PC-3 (cell line): ENCODE measurements around the gene CHKA. TPM values are rescaled to one million over a fixed set of nuclear protein-coding genes. Genes with fewer than 3 reads are reported as not detected.
A peak's percentile ranks its signal among the peaks of the same experiment; 100 is the strongest.

ENCODE experiments used
- ATAC-seq: fragments of 200-7000 bp; cut with Tn5 transposase; 2 replicates; pipeline ENCODE4 v1.9.1; 2020; ENCODE audit warnings: mild to moderate bottlenecking, moderate library complexity
- BruUV-seq: library from RNA; stranded (reverse); fragments of 400-500 nt; replicated peaks from 2 replicates; lab custom pipeline; 2021; lab: Mats Ljungman, UMichigan
- CTCF ChIA-PET: fragments of 300-600 bp; sonication (Branson Sonifier 250); formaldehyde crosslinking; loops from one replicate; lab custom pipeline; 2022; ENCODE audit warnings: antibody characterized with exemption; lab: Charles Lee
- POLR2A ChIA-PET: fragments of 300-600 bp; sonication (Branson Sonifier 250); formaldehyde crosslinking; loops from one replicate; lab custom pipeline; 2022; ENCODE audit warnings: antibody characterized with exemption; ENCODE audit not compliant: unreplicated experiment; lab: Charles Lee
- DNase-seq: peaks from one replicate; pipeline ENCODE4 v3.0.0-alpha.2; 2015
- H2AFZ ChIP-seq: fragments of 300-600 bp; sonication (generic); 2 replicates; pipeline ENCODE4 v1.6.0; 2016; ENCODE audit warnings: antibody characterized with exemption, low read length
- H3F3A ChIP-seq: fragments of 300-600 bp; sonication (generic); one replicate; pipeline ENCODE4 v1.6.0; 2017; ENCODE audit warnings: antibody characterized with exemption, low read length, control low read depth, mild to moderate bottlenecking; ENCODE audit not compliant: unreplicated experiment
- H3K27ac ChIP-seq: fragments of 300-600 bp; sonication (generic); 2 replicates; pipeline ENCODE4 v1.5.1; 2016; ENCODE audit warnings: mild to moderate bottlenecking, low read length
- H3K27me3 ChIP-seq: fragments of 300-600 bp; sonication (generic); 2 replicates; pipeline ENCODE4 v1.6.1; 2016; ENCODE audit warnings: low read length, mixed read lengths
- H3K36me3 ChIP-seq: fragments of 300-600 bp; sonication (generic); 2 replicates; pipeline ENCODE4 v1.6.1; 2016; ENCODE audit warnings: low read depth, mixed run types, low read length, mixed read lengths
- H3K4me1 ChIP-seq: fragments of 300-600 bp; sonication (generic); 2 replicates; pipeline ENCODE4 v1.5.1; 2016; ENCODE audit warnings: low read length; ENCODE audit not compliant: insufficient read depth
- H3K4me2 ChIP-seq: fragments of 300-600 bp; sonication (generic); 2 replicates; pipeline ENCODE4 v1.6.0; 2016; ENCODE audit warnings: low read length
- H3K4me3 ChIP-seq: fragments of 300-600 bp; sonication (generic); 2 replicates; pipeline ENCODE4 v1.5.1; 2016; ENCODE audit warnings: mild to moderate bottlenecking, low read length, mixed read lengths
- H3K79me2 ChIP-seq: fragments of 300-600 bp; sonication (generic); 2 replicates; pipeline ENCODE4 v1.6.1; 2017; ENCODE audit warnings: low read length, mixed read lengths
- H3K9ac ChIP-seq: fragments of 300-600 bp; sonication (generic); 2 replicates; pipeline ENCODE4 v1.6.0; 2016; ENCODE audit warnings: mild to moderate bottlenecking, low read length
- H3K9me2 ChIP-seq: fragments of 300-600 bp; sonication (generic); replicated peaks from 2 replicates; pipeline ENCODE4 v1.6.1; 2016; ENCODE audit warnings: mixed run types, low read length, mixed read lengths
- H3K9me3 ChIP-seq: fragments of 300-600 bp; sonication (generic); 2 replicates; pipeline ENCODE4 v1.6.1; 2016; ENCODE audit warnings: low read length, mixed read lengths
- H4K20me1 ChIP-seq: fragments of 300-600 bp; sonication (generic); 2 replicates; pipeline ENCODE4 v1.6.1; 2016; ENCODE audit warnings: low read length, mixed read lengths
- EZH2 ChIP-seq: fragments of 300-600 bp; sonication (generic); IDR thresholded peaks from one replicate; pipeline ENCODE4 v1.6.1; 2017; ENCODE audit warnings: antibody characterized with exemption, mild to moderate bottlenecking, low read length; ENCODE audit not compliant: unreplicated experiment
- EZH2phosphoT487 ChIP-seq: fragments of 300-600 bp; sonication (generic); IDR thresholded peaks from 2 replicates; pipeline ENCODE4 v1.6.1; 2018; ENCODE audit warnings: mild to moderate bottlenecking, antibody characterized with exemption, low read length, borderline replicate concordance
- intact Hi-C: fragments of 100-400 bp; cut with micrococcal nuclease; formaldehyde crosslinking; loops from 2 replicates; pipeline ENCODE4 v1.9.0; 2023
- total RNA-seq: library from RNA; depleted of rRNA; stranded (reverse); fragments of >200 nt; gene quantifications from 2 replicates; pipeline ENCODE4 v1.2.3, GENCODE V29; 2014
- TF ChIP-seq, protein P1 (sequence below): fragments of 300-600 bp; sonication (generic); conservative IDR thresholded peaks from 2 replicates; pipeline ENCODE4 v1.5.1; 2017; ENCODE audit warnings: antibody characterized with exemption, low read depth, mild to moderate bottlenecking, low read length

Gene CHKA
- total RNA-seq, 1 experiment from 2014 or later, result 57.5 TPM

DNA sequence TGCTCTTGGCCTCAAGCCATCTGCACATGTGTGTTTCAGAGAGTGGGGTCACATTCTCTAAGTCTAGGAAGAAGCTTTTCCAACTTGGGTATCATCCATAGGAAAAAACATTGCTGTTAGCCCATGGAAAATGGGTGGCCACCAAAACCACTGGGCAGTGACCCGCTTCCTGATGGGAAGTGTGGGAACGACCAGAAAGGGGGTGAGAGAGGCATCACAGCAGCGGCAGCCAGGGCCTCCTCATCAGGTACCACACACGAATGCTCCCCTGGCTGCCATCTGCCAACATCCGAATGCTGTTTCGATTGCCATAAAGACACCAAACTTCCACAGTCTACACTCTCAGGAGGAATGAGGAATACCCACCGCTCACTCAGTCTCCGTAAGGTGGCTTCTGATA is 40.3 kb downstream of the CHKA start:
- POLR2A ChIA-PET, result no interaction called here

DNA sequence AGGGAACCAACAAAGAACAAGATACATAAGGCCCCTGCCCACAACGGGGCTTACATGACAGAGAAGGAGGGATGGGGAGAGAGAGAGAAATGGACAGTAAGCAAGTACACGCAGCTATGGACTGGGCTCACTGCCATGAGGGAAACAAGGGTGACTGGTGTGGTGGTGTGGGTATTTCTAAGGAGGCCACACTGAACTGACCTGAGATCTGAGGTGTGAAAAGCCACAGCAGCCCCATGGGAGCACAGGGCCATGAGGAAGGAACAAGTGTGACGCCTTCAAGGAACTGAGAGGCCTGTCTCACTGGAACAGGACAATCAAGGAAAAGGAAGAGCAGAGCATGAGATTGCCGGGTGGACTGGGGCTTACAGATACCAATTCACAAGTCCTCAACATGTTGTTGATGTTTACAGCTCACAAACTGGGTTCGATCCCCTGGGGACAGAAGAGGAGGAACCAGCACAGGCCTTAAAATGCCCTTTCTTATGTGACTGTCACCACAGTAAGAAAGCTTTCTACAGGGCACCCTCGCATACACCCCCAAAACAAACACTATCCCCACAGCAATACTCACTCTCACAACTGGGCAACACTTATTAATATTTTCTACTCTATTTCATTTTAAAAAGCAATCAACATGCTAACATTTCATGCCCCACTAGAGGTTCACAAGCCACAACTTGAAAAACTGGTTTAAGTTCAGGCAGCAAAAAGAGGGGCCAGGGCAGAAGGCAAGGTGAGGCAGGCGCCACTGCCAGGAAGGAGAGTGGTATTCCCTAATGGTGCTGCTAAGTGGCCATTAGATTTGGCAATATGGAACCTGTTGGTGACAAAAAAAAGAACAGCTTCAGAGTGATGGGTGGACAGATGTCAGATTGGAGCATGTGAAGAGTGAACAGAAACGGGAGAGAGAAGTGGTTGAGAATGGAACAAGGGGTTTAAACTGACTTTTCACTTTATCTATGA is 43.3 kb downstream of the CHKA start:
- no TSS peak for BruUV-seq
- no peaks in the 10 kb centered on the region for H3K4me1 ChIP-seq
- peaks cover 32% of the 10 kb centered on the region; the same call in 1 of the 2 replicates for H3K36me3 ChIP-seq
- ChIA-PET CTCF (no interaction called here), POLR2A (no interaction called here)
- TF ChIP-seq EZH2 (no peak), EZH2phosphoT487 (no peak)
- TF ChIP-seq, protein P1, sequence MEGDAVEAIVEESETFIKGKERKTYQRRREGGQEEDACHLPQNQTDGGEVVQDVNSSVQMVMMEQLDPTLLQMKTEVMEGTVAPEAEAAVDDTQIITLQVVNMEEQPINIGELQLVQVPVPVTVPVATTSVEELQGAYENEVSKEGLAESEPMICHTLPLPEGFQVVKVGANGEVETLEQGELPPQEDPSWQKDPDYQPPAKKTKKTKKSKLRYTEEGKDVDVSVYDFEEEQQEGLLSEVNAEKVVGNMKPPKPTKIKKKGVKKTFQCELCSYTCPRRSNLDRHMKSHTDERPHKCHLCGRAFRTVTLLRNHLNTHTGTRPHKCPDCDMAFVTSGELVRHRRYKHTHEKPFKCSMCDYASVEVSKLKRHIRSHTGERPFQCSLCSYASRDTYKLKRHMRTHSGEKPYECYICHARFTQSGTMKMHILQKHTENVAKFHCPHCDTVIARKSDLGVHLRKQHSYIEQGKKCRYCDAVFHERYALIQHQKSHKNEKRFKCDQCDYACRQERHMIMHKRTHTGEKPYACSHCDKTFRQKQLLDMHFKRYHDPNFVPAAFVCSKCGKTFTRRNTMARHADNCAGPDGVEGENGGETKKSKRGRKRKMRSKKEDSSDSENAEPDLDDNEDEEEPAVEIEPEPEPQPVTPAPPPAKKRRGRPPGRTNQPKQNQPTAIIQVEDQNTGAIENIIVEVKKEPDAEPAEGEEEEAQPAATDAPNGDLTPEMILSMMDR, result no peak
- H3K27ac ChIP-seq, result no peak overlapping the region
- H3K79me2 ChIP-seq, result peaks cover 3% of the 10 kb centered on the region; the same call in 1 of the 2 replicates
- no peak overlapping the region for H2AFZ ChIP-seq
- intact Hi-C loops, result loop anchor here (5.0 kb wide), 1 partner anchor 129 kb away; no protein-coding TSS in a partner anchor
- H3F3A ChIP-seq, result no peaks in the 10 kb centered on the region
- no peak overlapping the region for H3K4me3 ChIP-seq
- no peak overlapping the region for H3K4me2 ChIP-seq
- DNase-seq (no peak), ATAC-seq (no peak)
- 0 out of 2 replicates have a peak, but pooled peaks cover 4% of the 10 kb centered on the region for H4K20me1 ChIP-seq
- H3K9me2 ChIP-seq, result no peaks in the 10 kb centered on the region
- H3K27me3 ChIP-seq, result no peaks in the 10 kb centered on the region
- H3K9me3 ChIP-seq, result no peaks in the 10 kb centered on the region
- no peak overlapping the region for H3K9ac ChIP-seq

More for the DNA sequence above, 40.3 kb downstream of the CHKA start:
- Histone ChIP-seq H3K27me3 (no peaks in the 10 kb centered on the region), H3F3A (no peaks in the 10 kb centered on the region), H4K20me1 (0 out of 2 replicates have a peak, but pooled peaks cover 4% of the 10 kb centered on the region), H2AFZ (no peak overlapping the region), H3K79me2 (peaks cover 8% of the 10 kb centered on the region; the same call in 1 of the 2 replicates), H3K9me3 (no peaks in the 10 kb centered on the region), H3K27ac (no peak overlapping the region), H3K4me3 (no peak overlapping the region), H3K36me3 (peaks cover 28% of the 10 kb centered on the region; the same call in 1 of the 2 replicates), H3K9ac (no peak overlapping the region), H3K9me2 (no peaks in the 10 kb centered on the region), H3K4me2 (no peak overlapping the region), H3K4me1 (no peaks in the 10 kb centered on the region)
- no TSS peak for BruUV-seq
- no peak for TF ChIP-seq EZH2
- no peak for TF ChIP-seq EZH2phosphoT487
- CTCF ChIA-PET, result no interaction called here
- DNase-seq (no peak), ATAC-seq (no peak)
- intact Hi-C loops, result no loop called here

DNA sequence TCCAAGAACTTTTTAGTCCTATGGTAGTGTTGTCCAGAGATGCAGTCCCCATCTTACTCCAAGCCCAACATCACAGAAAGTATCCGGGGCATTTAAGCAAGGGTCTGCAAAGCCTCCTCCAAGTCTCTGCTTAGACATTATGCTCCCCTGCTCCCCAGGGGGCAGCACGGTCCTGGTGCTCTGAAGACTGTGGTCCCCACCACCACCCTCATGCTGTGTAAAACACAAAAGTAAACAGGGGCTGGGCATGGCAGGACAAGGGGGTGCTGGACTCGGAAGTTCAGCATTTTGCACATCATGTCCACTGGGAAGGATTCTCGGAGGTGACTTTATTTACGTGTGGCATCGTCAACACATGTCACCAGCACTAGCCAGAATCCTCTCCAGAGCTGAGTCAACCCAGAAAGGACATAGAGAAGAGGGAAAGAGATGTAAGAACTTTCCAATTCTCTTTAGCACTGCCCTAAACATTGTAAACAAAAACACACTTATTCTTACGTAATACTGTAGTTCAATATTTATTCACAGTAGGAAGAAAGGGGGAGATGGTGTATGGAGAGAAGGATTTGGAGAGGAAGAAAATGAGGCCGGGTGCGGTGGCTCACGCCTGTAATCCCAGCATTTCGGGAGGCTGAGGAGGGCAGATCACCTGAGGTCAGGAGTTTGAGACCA is 44.7 kb downstream of the CHKA start:
- Histone ChIP-seq H3K27me3 (no peaks in the 10 kb centered on the region), H3K4me2 (no peak overlapping the region), H3K4me1 (no peaks in the 10 kb centered on the region), H3K9me3 (no peaks in the 10 kb centered on the region), H3K9ac (no peak overlapping the region), H3K36me3 (peaks cover 31% of the 10 kb centered on the region; the same call in 1 of the 2 replicates), H3K4me3 (no peak overlapping the region), H3K79me2 (peaks cover 3% of the 10 kb centered on the region; the same call in 1 of the 2 replicates), H2AFZ (no peak overlapping the region), H4K20me1 (no peaks in the 10 kb centered on the region), H3F3A (no peaks in the 10 kb centered on the region), H3K9me2 (no peaks in the 10 kb centered on the region), H3K27ac (no peak overlapping the region)
- intact Hi-C loops, result loop anchor here (5.0 kb wide), 1 partner anchor 131 kb away; no protein-coding TSS in a partner anchor
- no peak for TF ChIP-seq EZH2phosphoT487
- TF ChIP-seq, protein P1, result peak; percentile 45
- POLR2A ChIA-PET, result no interaction called here
- peak; percentile 22; the same call in 1 of the 2 replicates for ATAC-seq
- no TSS peak for BruUV-seq
- DNase-seq, result no peak
- CTCF ChIA-PET, result no interaction called here
